OCI-LY7 (cell line): ENCODE measurements around the gene ZNF488. TPM values are rescaled to one million over a fixed set of nuclear protein-coding genes. Genes with fewer than 3 reads are reported as not detected.

Experiments
- BruUV-seq: library from RNA; stranded (reverse); fragments of 400-500 nt; replicated peaks from 2 replicates; lab custom pipeline; 2021; lab: Mats Ljungman, UMichigan
- CTCF ChIA-PET: fragments of 300-600 bp; sonication (Branson Sonifier 250); formaldehyde crosslinking; loops from one replicate; lab custom pipeline; 2022; ENCODE audit warnings: antibody characterized with exemption; ENCODE audit not compliant: unreplicated experiment; lab: Charles Lee
- POLR2A ChIA-PET: fragments of 300-600 bp; sonication (Branson Sonifier 250); formaldehyde crosslinking; loops from one replicate; lab custom pipeline; 2022; ENCODE audit warnings: antibody characterized with exemption; lab: Charles Lee
- DNase-seq: peaks from one replicate; pipeline ENCODE4 v3.0.0-alpha.2; 2015; ENCODE audit warnings: low spot score
- H2AFZ ChIP-seq: fragments of 200-600 bp; sonication (generic), shearing (Covaris generic); 2 replicates; pipeline ENCODE4 v1.6.1; 2014; ENCODE audit warnings: mild to moderate bottlenecking, antibody characterized with exemption, low read length, moderate library complexity
- H3K27ac ChIP-seq: fragments of 200-600 bp; sonication (generic); 2 replicates; pipeline ENCODE4 v1.5.1; 2014; ENCODE audit warnings: mixed run types, low read depth, mild to moderate bottlenecking, moderate library complexity, low read length, inconsistent platforms; ENCODE audit not compliant: poor library complexity, severe bottlenecking
- H3K36me3 ChIP-seq: fragments of 200-600 bp; sonication (generic); 2 replicates; pipeline ENCODE4 v1.6.1; 2014; ENCODE audit warnings: mild to moderate bottlenecking, antibody characterized with exemption, low read length, moderate library complexity, mixed read lengths; ENCODE audit not compliant: insufficient read depth
- H3K4me1 ChIP-seq: fragments of 200-600 bp; sonication (generic); 2 replicates; pipeline ENCODE4 v1.5.1; 2014; ENCODE audit warnings: mild to moderate bottlenecking, low read length; ENCODE audit not compliant: insufficient read depth, poor library complexity, severe bottlenecking
- H3K4me2 ChIP-seq: fragments of 200-600 bp; sonication (generic); 2 replicates; pipeline ENCODE4 v1.6.1; 2014; ENCODE audit warnings: mild to moderate bottlenecking, low read length
- H3K4me3 ChIP-seq: fragments of 200-600 bp; sonication (generic); 2 replicates; pipeline ENCODE4 v1.5.1; 2014; ENCODE audit warnings: mild to moderate bottlenecking, low read depth, low read length; ENCODE audit not compliant: poor library complexity, severe bottlenecking
- H3K79me2 ChIP-seq: fragments of 200-600 bp; sonication (generic); 2 replicates; pipeline ENCODE4 v1.6.1; 2016; ENCODE audit warnings: low read depth, mild to moderate bottlenecking, low read length, moderate library complexity, mixed read lengths; ENCODE audit not compliant: insufficient read depth
- H3K9me2 ChIP-seq: fragments of 200-600 bp; sonication (generic); 2 replicates; pipeline ENCODE4 v1.6.1; 2016; ENCODE audit warnings: mild to moderate bottlenecking, low read length, mixed read lengths; ENCODE audit not compliant: insufficient read depth
- H3K9me3 ChIP-seq: fragments of 200-600 bp; sonication (generic); 2 replicates; pipeline ENCODE4 v1.6.1; 2014; ENCODE audit warnings: mild to moderate bottlenecking, mixed run types, low read length, mixed read lengths
- H4K20me1 ChIP-seq: fragments of 200-600 bp; sonication (generic); 2 replicates; pipeline ENCODE4 v1.6.1; 2014; ENCODE audit warnings: mild to moderate bottlenecking, antibody characterized with exemption, low read length, moderate library complexity, mixed read lengths; ENCODE audit not compliant: insufficient read depth
- CTCF ChIP-seq: fragments of 200-600 bp; sonication (generic); conservative IDR thresholded peaks from 2 replicates; pipeline ENCODE4 v1.5.1; 2014; ENCODE audit warnings: mild to moderate bottlenecking, antibody characterized with exemption, low read length, moderate library complexity, mixed read lengths
- EZH2phosphoT487 ChIP-seq: fragments of 200-600 bp; sonication (generic); IDR thresholded peaks from 2 replicates; pipeline ENCODE4 v1.6.1; 2018; ENCODE audit warnings: low read depth, borderline replicate concordance, mild to moderate bottlenecking, mixed run types, antibody characterized with exemption, low read length, moderate library complexity, mixed read lengths
- intact Hi-C: fragments of 100-400 bp; cut with micrococcal nuclease; formaldehyde crosslinking; loops from one replicate; pipeline ENCODE4 v1.10.0; 2022; ENCODE audit not compliant: unreplicated experiment
- total RNA-seq, 2 experiments: library from RNA; depleted of rRNA in 1 of 2; stranded (reverse); fragments of >200 nt in 1 of 2; shearing (Covaris generic) in 1 of 2; gene quantifications; 2 replicates each; pipeline ENCODE4 v1.2.3, GENCODE V29; 2014 to 2022

ZNF488 gene
- total RNA-seq, 2 experiments from 2014 or later: 0.06 to 0.34 TPM

- no peak for DNase-seq
- no peaks in the 10 kb centered on the region for H3K4me1 ChIP-seq
- BruUV-seq: no TSS peak
- H3K27ac ChIP-seq: no peak overlapping the region
- POLR2A ChIA-PET: no interaction called here
- no peaks in the 10 kb centered on the region for H3K9me3 ChIP-seq
- CTCF ChIA-PET: no interaction called here
- H2AFZ ChIP-seq: no peak overlapping the region
- no peak overlapping the region for H3K4me2 ChIP-seq
- TF ChIP-seq CTCF: no peak
- TF ChIP-seq EZH2phosphoT487: no peak
- H3K79me2 ChIP-seq: no peaks in the 10 kb centered on the region
- H3K9me2 ChIP-seq: no peaks in the 10 kb centered on the region
- intact Hi-C loops: loop anchor here (10.0 kb wide), 1 partner anchor 55 kb away; no protein-coding TSS in a partner anchor
- no peak overlapping the region for H3K4me3 ChIP-seq
- H4K20me1 ChIP-seq: no peaks in the 10 kb centered on the region
- H3K36me3 ChIP-seq: no peaks in the 10 kb centered on the region
Measured at GRCh38 chr10:47370015-47370767, 13.9 kb downstream of the ZNF488 start.

- CTCF ChIA-PET: no interaction called here
- Histone ChIP-seq H3K27ac (no peak overlapping the region), H3K4me3 (no peak overlapping the region), H3K4me2 (no peak overlapping the region), H2AFZ (no peak overlapping the region), H3K9me2 (no peaks in the 10 kb centered on the region), H4K20me1 (no peaks in the 10 kb centered on the region), H3K36me3 (no peaks in the 10 kb centered on the region), H3K79me2 (no peaks in the 10 kb centered on the region), H3K9me3 (no peaks in the 10 kb centered on the region), H3K4me1 (no peaks in the 10 kb centered on the region)
- POLR2A ChIA-PET: no interaction called here
- intact Hi-C loops: no loop called here
- TF ChIP-seq EZH2phosphoT487: no peak
- TF ChIP-seq CTCF: no peak
- no peak for DNase-seq
- no TSS peak for BruUV-seq
Measured at GRCh38 chr10:47369251-47369894, 14.7 kb downstream of the ZNF488 start.
